HEK293 (cell line): Measurements from ENCODE around the gene PTPRN2.

Experiments used
- CTCF ChIA-PET: fragments of 350-600 bp; formaldehyde crosslinking; extraction: SDS; loops from one replicate; lab custom pipeline; 2021; ENCODE audit warnings: antibody characterized with exemption; lab: Yijun Ruan, JAX
- POLR2A ChIA-PET: fragments of 300-600 bp; formaldehyde crosslinking; extraction: SDS; loops from one replicate; lab custom pipeline; 2020; ENCODE audit warnings: antibody characterized with exemption, inconsistent platforms; lab: Yijun Ruan, JAX
- H3K27ac ChIP-seq: fragments of 200-500 bp; sonication (Bioruptor generic); 2 replicates; pipeline ENCODE4 v1.5.1; 2014; ENCODE audit warnings: low read depth, low read length, control low read depth, inconsistent platforms; ENCODE audit errors: extremely low read depth
- H3K36me3 ChIP-seq, 2 experiments: fragments of 200-500 bp in 1 of 2; sonication (Bioruptor generic) in 1 of 2; 1 replicate in 1 of 2; 2 replicates in 1 of 2; pipeline ENCODE4 v1.5.1; 2014 to 2017; ENCODE audit warnings: inconsistent platforms in 2 of 2, low read length in 2 of 2; ENCODE audit not compliant: control insufficient read depth in 2 of 2, insufficient read depth in 1 of 2
- H3K4me1 ChIP-seq: fragments of 200-500 bp; sonication (Bioruptor generic); 2 replicates; pipeline ENCODE4 v1.5.1; 2014; ENCODE audit warnings: mild to moderate bottlenecking, low read length, inconsistent platforms; ENCODE audit not compliant: control insufficient read depth, insufficient read depth
- H3K4me3 ChIP-seq: 2 replicates; pipeline ENCODE4 v1.5.1; 2011; ENCODE audit warnings: low read depth, mild to moderate bottlenecking, control low read depth, low read length, moderate library complexity
- H3K9me3 ChIP-seq: fragments of 200-500 bp; sonication (Bioruptor generic); 2 replicates; pipeline ENCODE4 v1.5.1; 2014; ENCODE audit warnings: low read depth, low read length, inconsistent platforms; ENCODE audit not compliant: control insufficient read depth, insufficient read depth
- FEZF1 ChIP-seq: fragments of 450-650 bp; formaldehyde crosslinking; IDR thresholded peaks from 2 replicates; pipeline ENCODE4 v1.5.1; 2016; ENCODE audit warnings: missing biosample characterization, missing genetic modification characterization
- GLIS2 ChIP-seq: fragments of 450-650 bp; formaldehyde crosslinking; IDR thresholded peaks from 2 replicates; pipeline ENCODE4 v1.5.1; 2016; ENCODE audit warnings: missing biosample characterization, missing genetic modification characterization
- SP3 ChIP-seq: fragments of 450-650 bp; formaldehyde crosslinking; IDR thresholded peaks from 2 replicates; pipeline ENCODE4 v1.5.1; 2016; ENCODE audit warnings: missing biosample characterization, missing genetic modification characterization
- SP7 ChIP-seq: fragments of 450-650 bp; formaldehyde crosslinking; IDR thresholded peaks from 2 replicates; pipeline ENCODE4 v1.5.1; 2016; ENCODE audit warnings: missing biosample characterization, missing genetic modification characterization
- ZBTB11 ChIP-seq: fragments of 450-650 bp; formaldehyde crosslinking; conservative IDR thresholded peaks from 2 replicates; pipeline ENCODE4 v1.5.1; 2016; ENCODE audit warnings: low read depth, missing biosample characterization, missing genetic modification characterization
- ZBTB17 ChIP-seq: fragments of 450-650 bp; formaldehyde crosslinking; IDR thresholded peaks from 2 replicates; pipeline ENCODE4 v1.5.1; 2016; ENCODE audit warnings: missing biosample characterization, missing genetic modification characterization
- ZNF24 ChIP-seq: fragments of 450-650 bp; formaldehyde crosslinking; IDR thresholded peaks from 2 replicates; pipeline ENCODE4 v1.5.1; 2016; ENCODE audit warnings: missing biosample characterization, missing genetic modification characterization
- ZNF398 ChIP-seq: fragments of 450-650 bp; formaldehyde crosslinking; IDR thresholded peaks from 2 replicates; pipeline ENCODE4 v1.5.1; 2017; ENCODE audit warnings: missing biosample characterization, missing genetic modification characterization
- ZNF677 ChIP-seq: fragments of 450-650 bp; IDR thresholded peaks from 2 replicates; pipeline ENCODE4 v1.5.0; 2018; ENCODE audit warnings: missing biosample characterization, mild to moderate bottlenecking, missing genetic modification characterization, moderate library complexity
- ZNF76 ChIP-seq: fragments of 450-650 bp; formaldehyde crosslinking; IDR thresholded peaks from 2 replicates; pipeline ENCODE4; 2016; ENCODE audit warnings: low read depth, missing biosample characterization, missing genetic modification characterization, borderline replicate concordance
- ZNF768 ChIP-seq: fragments of 450-650 bp; formaldehyde crosslinking; IDR thresholded peaks from 2 replicates; pipeline ENCODE4 v1.5.1; 2018; ENCODE audit warnings: missing biosample characterization, mild to moderate bottlenecking, missing genetic modification characterization
- ZNF785 ChIP-seq: fragments of 450-650 bp; formaldehyde crosslinking; IDR thresholded peaks from 2 replicates; pipeline ENCODE4 v1.5.1; 2016; ENCODE audit warnings: missing biosample characterization, missing genetic modification characterization
- ZXDB ChIP-seq: fragments of 450-650 bp; formaldehyde crosslinking; IDR thresholded peaks from 2 replicates; pipeline ENCODE4 v1.5.1; 2016; ENCODE audit warnings: missing biosample characterization, missing genetic modification characterization
- TF ChIP-seq, protein P1 (sequence below): fragments of 450-650 bp; formaldehyde crosslinking; IDR thresholded peaks from 2 replicates; pipeline ENCODE4 v1.5.1; 2016; ENCODE audit warnings: missing biosample characterization, missing genetic modification characterization, borderline replicate concordance

PTPRN2 gene

GRCh38 chr7:158391141-158391540 lies 196.5 kb downstream of the PTPRN2 start:
- no peaks in the 10 kb centered on the region for H3K9me3 ChIP-seq
- TF ChIP-seq, protein P1, sequence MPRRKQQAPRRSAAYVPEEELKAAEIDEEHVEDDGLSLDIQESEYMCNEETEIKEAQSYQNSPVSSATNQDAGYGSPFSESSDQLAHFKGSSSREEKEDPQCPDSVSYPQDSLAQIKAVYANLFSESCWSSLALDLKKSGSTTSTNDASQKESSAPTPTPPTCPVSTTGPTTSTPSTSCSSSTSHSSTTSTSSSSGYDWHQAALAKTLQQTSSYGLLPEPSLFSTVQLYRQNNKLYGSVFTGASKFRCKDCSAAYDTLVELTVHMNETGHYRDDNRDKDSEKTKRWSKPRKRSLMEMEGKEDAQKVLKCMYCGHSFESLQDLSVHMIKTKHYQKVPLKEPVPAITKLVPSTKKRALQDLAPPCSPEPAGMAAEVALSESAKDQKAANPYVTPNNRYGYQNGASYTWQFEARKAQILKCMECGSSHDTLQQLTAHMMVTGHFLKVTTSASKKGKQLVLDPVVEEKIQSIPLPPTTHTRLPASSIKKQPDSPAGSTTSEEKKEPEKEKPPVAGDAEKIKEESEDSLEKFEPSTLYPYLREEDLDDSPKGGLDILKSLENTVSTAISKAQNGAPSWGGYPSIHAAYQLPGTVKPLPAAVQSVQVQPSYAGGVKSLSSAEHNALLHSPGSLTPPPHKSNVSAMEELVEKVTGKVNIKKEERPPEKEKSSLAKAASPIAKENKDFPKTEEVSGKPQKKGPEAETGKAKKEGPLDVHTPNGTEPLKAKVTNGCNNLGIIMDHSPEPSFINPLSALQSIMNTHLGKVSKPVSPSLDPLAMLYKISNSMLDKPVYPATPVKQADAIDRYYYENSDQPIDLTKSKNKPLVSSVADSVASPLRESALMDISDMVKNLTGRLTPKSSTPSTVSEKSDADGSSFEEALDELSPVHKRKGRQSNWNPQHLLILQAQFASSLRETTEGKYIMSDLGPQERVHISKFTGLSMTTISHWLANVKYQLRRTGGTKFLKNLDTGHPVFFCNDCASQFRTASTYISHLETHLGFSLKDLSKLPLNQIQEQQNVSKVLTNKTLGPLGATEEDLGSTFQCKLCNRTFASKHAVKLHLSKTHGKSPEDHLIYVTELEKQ (tag by site-specific recombination): no peak
- no peak overlapping the region for H3K27ac ChIP-seq
- ChIA-PET CTCF (no interaction called here), POLR2A (no interaction called here)
- H3K36me3 ChIP-seq: no peaks in the 10 kb centered on the region
- H3K4me3 ChIP-seq: no peak overlapping the region
- no peaks in the 10 kb centered on the region for H3K4me1 ChIP-seq

DNA sequence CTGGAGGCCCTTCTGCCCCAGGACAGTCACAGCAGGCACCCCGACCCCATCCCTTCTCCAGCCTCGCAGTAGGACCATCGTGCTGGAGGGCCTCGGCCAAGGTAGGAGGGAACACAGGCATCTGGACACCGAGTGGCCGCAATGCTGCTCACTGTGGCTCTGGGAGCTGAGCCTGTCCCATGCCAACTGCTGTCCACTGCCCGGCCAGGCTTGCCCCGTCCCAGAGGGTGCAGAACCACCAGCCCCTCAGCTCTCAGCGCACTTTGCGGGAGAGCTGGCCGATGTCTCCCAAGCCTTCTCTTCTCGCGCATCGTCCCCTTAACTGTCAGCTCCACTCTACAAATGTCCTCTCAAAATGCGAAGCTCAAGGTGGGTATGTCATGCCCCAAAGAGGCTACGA lies 197.2 kb downstream of the PTPRN2 start:
- Histone ChIP-seq H3K9me3 (no peaks in the 10 kb centered on the region), H3K4me3 (no peak overlapping the region), H3K36me3 (no peaks in the 10 kb centered on the region), H3K27ac (no peak overlapping the region), H3K4me1 (no peaks in the 10 kb centered on the region)
- ChIA-PET CTCF (interaction anchor here (0.6 kb wide), 1 partner anchor 784 kb away, joined by 3 read pairs; no protein-coding TSS in a partner anchor), POLR2A (no interaction called here)
- TF ChIP-seq ZXDB (no peak), SP3 (tag by site-specific recombination) (no peak), ZNF24 (tag by site-specific recombination) (no peak), ZNF76 (no peak), ZNF677 (tag by site-specific recombination) (no peak), ZNF785 (no peak), FEZF1 (tag by site-specific recombination) (no peak), ZNF768 (tag by site-specific recombination) (no peak), ZBTB17 (tag by site-specific recombination) (no peak), GLIS2 (tag by site-specific recombination) (no peak), ZBTB11 (tag by site-specific recombination) (no peak)

GRCh38 chr7:158389514-158390425 lies 197.9 kb downstream of the PTPRN2 start:
- ChIA-PET POLR2A (no interaction called here), CTCF (interaction anchor here (0.6 kb wide), 1 partner anchor 785 kb away, joined by 3 read pairs; no protein-coding TSS in a partner anchor)
- H3K9me3 ChIP-seq: no peaks in the 10 kb centered on the region
- TF ChIP-seq ZNF398 (tag by site-specific recombination): no peak
- TF ChIP-seq SP7 (tag by site-specific recombination): no peak
- TF ChIP-seq, all 188 proteins: peak for 0
- no peaks in the 10 kb centered on the region for H3K4me1 ChIP-seq
- H3K36me3 ChIP-seq: no peaks in the 10 kb centered on the region
- H3K27ac ChIP-seq: no peak overlapping the region
- no peak overlapping the region for H3K4me3 ChIP-seq
